Stomach (tissue), 4 donors: Measurements from ENCODE around the gene FOXJ3.

Experiments used
- CTCF ChIP-seq, 7 experiments: fragments of 450-650 bp in 4 of 7; fragments of 200-600 bp in 3 of 7; sonication (generic) in 3 of 7; IDR thresholded peaks; one replicate each; pipeline ENCODE4 v1.5.1; 2016 to 2019; ENCODE audit warnings: antibody characterized with exemption in 7 of 7, control low read depth in 2 of 7, mild to moderate bottlenecking in 1 of 7
- EP300 ChIP-seq: sonication (generic); formaldehyde crosslinking; IDR thresholded peaks from one replicate; pipeline ENCODE4 v1.6.1; 2017; ENCODE audit warnings: antibody characterized with exemption
- POLR2A ChIP-seq, 4 donors: fragments of 450-650 bp; IDR thresholded peaks; one replicate each; pipeline ENCODE4 v1.6.1; 2016; ENCODE audit warnings: antibody characterized with exemption in 4 of 4, control low read depth in 2 of 4, mild to moderate bottlenecking in 1 of 4, moderate library complexity in 1 of 4
- POLR2AphosphoS5 ChIP-seq, 3 donors: sonication (generic); formaldehyde crosslinking; IDR thresholded peaks; one replicate each; pipeline ENCODE4 v1.6.1; 2016; ENCODE audit warnings: antibody characterized with exemption in 3 of 3

DNA sequence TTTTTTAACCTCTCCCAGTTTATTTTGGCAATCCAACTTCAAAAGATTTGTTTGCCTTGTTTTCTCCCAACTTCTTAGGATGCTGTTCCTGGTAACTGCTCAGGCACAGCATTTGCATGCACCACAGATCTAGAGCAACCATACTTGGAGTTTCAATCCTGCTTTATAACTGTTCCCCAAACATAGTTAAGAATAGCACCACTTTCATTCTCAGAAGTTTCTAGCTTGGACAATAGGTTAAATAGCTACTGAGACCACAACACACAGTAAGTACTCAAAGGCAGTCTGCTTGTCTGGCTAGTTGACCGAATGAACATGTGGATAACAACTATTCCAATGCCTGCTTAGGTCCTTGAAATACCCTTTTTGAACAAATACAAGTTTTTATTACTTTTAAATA, 76.8 kb downstream of the FOXJ3 start:
- TF ChIP-seq CTCF (IDR thresholded peaks at IDR 0.05) = no peak
- TF ChIP-seq POLR2A (IDR thresholded peaks at IDR 0.05) = no peak
- no peak for TF ChIP-seq POLR2AphosphoS5 (IDR thresholded peaks at IDR 0.05)
- no peak for TF ChIP-seq EP300
